NCI-H1417 (cell line): Measurements from ENCODE around the gene LARP1B.
"Not testable (repeated sequence)": the region's sequence is repeated elsewhere in the genome, so short reads cannot be mapped to it uniquely, and the experiment has no call there.

Experiments used
- DNase-seq, 3 experiments: peaks; one replicate each; lab custom pipeline; 2025; lab: John Stamatoyannopoulos, UW

Gene LARP1B

GRCh38 chr4:128225148-128225547 lies 164.0 kb downstream of the LARP1B start:
- peak in 1 of 3 experiments; percentile 27 for DNase-seq

GRCh38 chr4:128227991-128228571 lies 167.0 kb downstream of the LARP1B start:
- peak in 2 of 3 experiments; percentile 43 to 72 for DNase-seq

- DNase-seq, result peak in 2 of 3 experiments; percentile 47 to 79
Measured at GRCh38 chr4:128228845-128229795, 168.0 kb downstream of the LARP1B start.

- no peak for DNase-seq
Measured at GRCh38 chr4:128232719-128233118, 171.6 kb downstream of the LARP1B start.

- no peak for DNase-seq
Measured at GRCh38 chr4:128234836-128235235, 173.7 kb downstream of the LARP1B start.

- DNase-seq, result no peak
Measured at GRCh38 chr4:128241019-128241418, 179.9 kb downstream of the LARP1B start.

GRCh38 chr4:128241425-128241913 lies 180.4 kb downstream of the LARP1B start:
- DNase-seq, result no peak

- no peak for DNase-seq
Measured at GRCh38 chr4:128241981-128242380, 180.9 kb downstream of the LARP1B start.

- no peak for DNase-seq
Measured at GRCh38 chr4:128242601-128243000, 181.5 kb downstream of the LARP1B start.

- DNase-seq, result no peak
Measured at GRCh38 chr4:128244379-128244778, 183.3 kb downstream of the LARP1B start.

GRCh38 chr4:128245391-128245790 lies 184.3 kb downstream of the LARP1B start:
- not testable (repeated sequence) for DNase-seq

GRCh38 chr4:128247906-128248305 lies 186.8 kb downstream of the LARP1B start:
- no peak for DNase-seq

GRCh38 chr4:128249787-128250668 lies 188.9 kb downstream of the LARP1B start:
- no peak for DNase-seq

GRCh38 chr4:128255906-128256305 lies 194.8 kb downstream of the LARP1B start:
- DNase-seq, result no peak

- peak in 1 of 3 experiments; percentile 7 for DNase-seq
Measured at GRCh38 chr4:128256539-128256938, 195.4 kb downstream of the LARP1B start.

GRCh38 chr4:128258166-128258565 lies 197.1 kb downstream of the LARP1B start:
- not testable (repeated sequence) for DNase-seq

GRCh38 chr4:128259889-128260288 lies 198.8 kb downstream of the LARP1B start:
- DNase-seq, result not testable (repeated sequence)
